MCF 10A (cell line): ENCODE results near the gene MGAT1. TPM values are rescaled to one million over a fixed set of nuclear protein-coding genes. Genes with fewer than 3 reads are reported as not detected.

Source experiments
- BruUV-seq: library from RNA; stranded (reverse); fragments of 400-500 nt; replicated peaks from 2 replicates; lab custom pipeline; 2021; lab: Mats Ljungman, UMichigan
- CTCF ChIA-PET: fragments of 300-600 bp; sonication (Branson Sonifier 250); formaldehyde crosslinking; extraction: SDS; loops from one replicate; lab custom pipeline; 2021; ENCODE audit warnings: antibody characterized with exemption, inconsistent platforms; lab: Yijun Ruan, JAX
- POLR2A ChIA-PET: fragments of 300-600, 350-650 bp; sonication (Branson Sonifier 250); formaldehyde crosslinking; extraction: SDS; loops from one replicate; lab custom pipeline; 2020; ENCODE audit warnings: antibody characterized with exemption, inconsistent platforms; lab: Yijun Ruan, JAX
- DNase-seq: peaks from one replicate; pipeline ENCODE4 v3.0.0-alpha.2; 2018; ENCODE audit not compliant: unreplicated experiment
- H3K27ac Mint-ChIP-seq: one replicate; pipeline ENCODE4 v1.8.0; 2022; ENCODE audit warnings: mild to moderate bottlenecking, low read depth, mixed read lengths; ENCODE audit not compliant: unreplicated experiment
- H3K27me3 Mint-ChIP-seq: one replicate; pipeline ENCODE4 v1.8.0; 2022; ENCODE audit warnings: mixed read lengths; ENCODE audit not compliant: insufficient read depth, unreplicated experiment
- H3K36me3 Mint-ChIP-seq: one replicate; pipeline ENCODE4 v1.8.0; 2022; ENCODE audit warnings: mild to moderate bottlenecking, moderate library complexity, mixed read lengths; ENCODE audit not compliant: insufficient read depth, unreplicated experiment
- H3K4me1 Mint-ChIP-seq: one replicate; pipeline ENCODE4 v1.8.0; 2022; ENCODE audit warnings: mixed read lengths; ENCODE audit not compliant: insufficient read depth, unreplicated experiment
- H3K4me3 Mint-ChIP-seq: one replicate; pipeline ENCODE4 v1.8.0; 2022; ENCODE audit warnings: mild to moderate bottlenecking, moderate library complexity, mixed read lengths; ENCODE audit not compliant: unreplicated experiment
- H3K9me3 Mint-ChIP-seq: one replicate; pipeline ENCODE4 v1.8.0; 2022; ENCODE audit warnings: mixed read lengths; ENCODE audit not compliant: unreplicated experiment
- CTCF ChIP-seq: fragments of 200-600 bp; IDR thresholded peaks from one replicate; pipeline ENCODE4 v1.8.0; 2022; ENCODE audit warnings: antibody characterized with exemption, mild to moderate bottlenecking; ENCODE audit not compliant: unreplicated experiment
- intact Hi-C: fragments of 100-400 bp; cut with micrococcal nuclease; formaldehyde crosslinking; loops from 2 replicates; pipeline ENCODE4 v1.14.1; 2022
- total RNA-seq: library from RNA; stranded (reverse); gene quantifications from 2 replicates; pipeline ENCODE4 v1.2.3, GENCODE V29; 2022

MGAT1 gene
- total RNA-seq, 1 experiment from 2014 or later = 135 TPM

- peaks cover 23% of the 10 kb centered on the region for H3K36me3 Mint-ChIP-seq
- H3K4me3 Mint-ChIP-seq = no peak overlapping the region
- intact Hi-C loops = no loop called here
- H3K27me3 Mint-ChIP-seq = no peaks in the 10 kb centered on the region
- POLR2A ChIA-PET = no interaction called here
- TF ChIP-seq CTCF = no peak
- H3K4me1 Mint-ChIP-seq = no peaks in the 10 kb centered on the region
- H3K27ac Mint-ChIP-seq = no peak overlapping the region
- BruUV-seq = no TSS peak
- CTCF ChIA-PET = no interaction called here
- peaks cover 14% of the 10 kb centered on the region for H3K9me3 Mint-ChIP-seq
- no peak for DNase-seq
Observed at GRCh38 chr5:180844432-180844831, 41.8 kb upstream of the MGAT1 start.

- no peak for TF ChIP-seq CTCF
- intact Hi-C loops = no loop called here
- Mint-ChIP-seq H3K9me3 (no peaks in the 10 kb centered on the region), H3K27me3 (no peaks in the 10 kb centered on the region), H3K36me3 (no peaks in the 10 kb centered on the region), H3K4me3 (no peak overlapping the region), H3K27ac (no peak overlapping the region), H3K4me1 (no peaks in the 10 kb centered on the region)
- POLR2A ChIA-PET = interaction anchor here (6.8 kb wide), 1 partner anchor 14 kb away, joined by 32 read pairs; no protein-coding TSS in a partner anchor
- no TSS peak for BruUV-seq
- CTCF ChIA-PET = no interaction called here
- DNase-seq = no peak
Observed at GRCh38 chr5:180839935-180840334, 37.3 kb upstream of the MGAT1 start.

GRCh38 chr5:180839227-180839626 lies 36.6 kb upstream of the MGAT1 start:
- no peaks in the 10 kb centered on the region for H3K27me3 Mint-ChIP-seq
- H3K4me3 Mint-ChIP-seq = no peak overlapping the region
- no peaks in the 10 kb centered on the region for H3K36me3 Mint-ChIP-seq
- BruUV-seq = no TSS peak
- no peaks in the 10 kb centered on the region for H3K4me1 Mint-ChIP-seq
- no peak overlapping the region for H3K27ac Mint-ChIP-seq
- intact Hi-C loops = no loop called here
- no peak for TF ChIP-seq CTCF
- POLR2A ChIA-PET = interaction anchor here (6.8 kb wide), 1 partner anchor 14 kb away, joined by 32 read pairs; no protein-coding TSS in a partner anchor
- H3K9me3 Mint-ChIP-seq = no peaks in the 10 kb centered on the region
- CTCF ChIA-PET = interaction anchor here (0.6 kb wide), 1 partner anchor 10 kb away, joined by 3 read pairs; no protein-coding TSS in a partner anchor
- no peak for DNase-seq

- intact Hi-C loops = no loop called here
- ChIA-PET CTCF (interaction anchor here (0.6 kb wide), 1 partner anchor 31 kb away, joined by 3 read pairs; no protein-coding TSS in a partner anchor), POLR2A (interaction anchor here (0.6 to 6.8 kb wide), 6 partner anchors 8 to 801 kb away, joined by 3 to 32 read pairs (median 3); partner anchors contain the start of gene ZFP62)
- TF ChIP-seq CTCF = no peak
- no peak overlapping the region for H3K27ac Mint-ChIP-seq
- H3K4me3 Mint-ChIP-seq = no peak overlapping the region
- BruUV-seq = no TSS peak
- no peaks in the 10 kb centered on the region for H3K4me1 Mint-ChIP-seq
- H3K36me3 Mint-ChIP-seq = no peaks in the 10 kb centered on the region
- no peaks in the 10 kb centered on the region for H3K9me3 Mint-ChIP-seq
- no peak for DNase-seq
- H3K27me3 Mint-ChIP-seq = no peaks in the 10 kb centered on the region
Observed at GRCh38 chr5:180837478-180837877, 34.9 kb upstream of the MGAT1 start.
